HG03521 (cell line): ENCODE data around the gene USF2.

Experiments
- ATAC-seq: cut with Tn5 transposase; IDR thresholded peaks from one replicate; pipeline ENCODE4 v1.9.1; 2021; ENCODE audit warnings: mild to moderate bottlenecking, moderate library complexity; ENCODE audit not compliant: unreplicated experiment

Gene USF2

GRCh38 chr19:35298561-35298972 lies 29.8 kb downstream of the USF2 start:
- ATAC-seq = no peak

- ATAC-seq = no peak
These were observed 31.0 kb downstream of the USF2 start for GRCh38 chr19:35299523-35300338.

GRCh38 chr19:35300339-35300649 lies 31.5 kb downstream of the USF2 start:
- ATAC-seq = no peak

- ATAC-seq = no peak
These were observed 33.2 kb downstream of the USF2 start for GRCh38 chr19:35301961-35302360.

GRCh38 chr19:35302446-35302845 lies 33.7 kb downstream of the USF2 start:
- ATAC-seq = no peak

GRCh38 chr19:35303357-35303915 lies 34.7 kb downstream of the USF2 start:
- no peak for ATAC-seq

- no peak for ATAC-seq
These were observed 35.3 kb downstream of the USF2 start for GRCh38 chr19:35304036-35304435.

GRCh38 chr19:35305181-35305580 lies 36.4 kb downstream of the USF2 start:
- no peak for ATAC-seq

GRCh38 chr19:35306473-35307246 lies 37.9 kb downstream of the USF2 start:
- no peak for ATAC-seq

GRCh38 chr19:35307931-35308330 lies 39.2 kb downstream of the USF2 start:
- ATAC-seq = no peak

GRCh38 chr19:35308910-35309309 lies 40.1 kb downstream of the USF2 start:
- no peak for ATAC-seq

- no peak for ATAC-seq
These were observed 40.9 kb downstream of the USF2 start for GRCh38 chr19:35309481-35310279.

- ATAC-seq = no peak
These were observed 41.6 kb downstream of the USF2 start for GRCh38 chr19:35310331-35310730.

- no peak for ATAC-seq
These were observed 42.2 kb downstream of the USF2 start for GRCh38 chr19:35310811-35311465.

GRCh38 chr19:35311901-35312665 lies 43.3 kb downstream of the USF2 start:
- ATAC-seq = no peak

- no peak for ATAC-seq
These were observed 44.8 kb downstream of the USF2 start for GRCh38 chr19:35313587-35313986.

- no peak for ATAC-seq
These were observed 45.3 kb downstream of the USF2 start for GRCh38 chr19:35314031-35314430.

GRCh38 chr19:35314858-35315470 lies 46.2 kb downstream of the USF2 start:
- ATAC-seq = no peak

GRCh38 chr19:35315883-35316282 lies 47.1 kb downstream of the USF2 start:
- ATAC-seq = no peak

GRCh38 chr19:35316560-35316959 lies 47.8 kb downstream of the USF2 start:
- no peak for ATAC-seq
